A673 (cell line): ENCODE results near the gene CCER1.

Experiments used
- CTCF ChIP-seq: fragments of 300-800, 200-600 bp; sonication (generic); conservative IDR thresholded peaks from 2 replicates; pipeline ENCODE4 v1.5.1; 2017; ENCODE audit warnings: low read depth, mild to moderate bottlenecking, antibody characterized with exemption, low read length, moderate library complexity, mixed read lengths
- EZH2 ChIP-seq: fragments of 200-600 bp; sonication (generic); IDR thresholded peaks from 2 replicates; pipeline ENCODE4 v1.6.1; 2017; ENCODE audit warnings: borderline replicate concordance, low read depth, mild to moderate bottlenecking, mixed read lengths, antibody characterized with exemption, low read length; ENCODE audit not compliant: poor library complexity, severe bottlenecking

GRCh38 chr12:91001306-91001705, 46.3 kb upstream of the CCER1 start:
- TF ChIP-seq CTCF (no peak), EZH2 (no peak)
